Activated CD8-positive, alpha-beta T cell treated with anti-CD3 and anti-CD28 coated beads, Interleukin-2, amount 10 ng/mL, durations not matched to agents 7 days and 5 days (primary cell): ENCODE data around the gene GNA12. TPM values are rescaled to one million over a fixed set of nuclear protein-coding genes. Genes with fewer than 3 reads are reported as not detected.
"Not testable (repeated sequence)": the region's sequence is repeated elsewhere in the genome, so short reads cannot be mapped to it uniquely, and the experiment has no call there.

Experiments used
- ATAC-seq: fragments of 150-1000 bp; cut with Tn5 transposase; one replicate; pipeline ENCODE4 v1.10.0; 2021; ENCODE audit warnings: moderate library complexity
- CTCF ChIA-PET: fragments of 350-600 bp; sonication (Branson Sonifier 250); formaldehyde crosslinking; loops from one replicate; lab custom pipeline; 2021; ENCODE audit warnings: antibody characterized with exemption; lab: Charles Lee
- POLR2A ChIA-PET: fragments of 350-600 bp; sonication (Branson Sonifier 250); formaldehyde crosslinking; loops from one replicate; lab custom pipeline; 2021; ENCODE audit warnings: antibody characterized with exemption; lab: Charles Lee
- DNase-seq: peaks from one replicate; pipeline ENCODE4 v3.0.0-alpha.2; 2020
- H3K27ac Mint-ChIP-seq: one replicate; pipeline ENCODE4 v1.8.0; 2021; ENCODE audit warnings: mild to moderate bottlenecking, mixed read lengths
- H3K27me3 Mint-ChIP-seq: one replicate; pipeline ENCODE4 v1.8.0; 2021; ENCODE audit warnings: low read depth, mixed read lengths
- H3K36me3 Mint-ChIP-seq: one replicate; pipeline ENCODE4 v1.8.0; 2021; ENCODE audit warnings: low read depth, mixed read lengths
- H3K4me1 Mint-ChIP-seq: one replicate; pipeline ENCODE4 v1.8.0; 2021; ENCODE audit warnings: low read depth, mixed read lengths
- H3K4me3 Mint-ChIP-seq: one replicate; pipeline ENCODE4 v1.8.0; 2021; ENCODE audit warnings: mild to moderate bottlenecking, mixed read lengths
- H3K9me3 Mint-ChIP-seq: one replicate; pipeline ENCODE4 v1.8.0; 2022; ENCODE audit warnings: mixed read lengths; ENCODE audit not compliant: insufficient read depth
- total RNA-seq, 2 experiments: library from RNA; stranded (reverse); gene quantifications; one replicate each; pipeline ENCODE4 v1.2.3, GENCODE V29; 2021

Gene GNA12
- total RNA-seq, 2 experiments from 2014 or later, result 17.9 to 18.1 TPM

DNA sequence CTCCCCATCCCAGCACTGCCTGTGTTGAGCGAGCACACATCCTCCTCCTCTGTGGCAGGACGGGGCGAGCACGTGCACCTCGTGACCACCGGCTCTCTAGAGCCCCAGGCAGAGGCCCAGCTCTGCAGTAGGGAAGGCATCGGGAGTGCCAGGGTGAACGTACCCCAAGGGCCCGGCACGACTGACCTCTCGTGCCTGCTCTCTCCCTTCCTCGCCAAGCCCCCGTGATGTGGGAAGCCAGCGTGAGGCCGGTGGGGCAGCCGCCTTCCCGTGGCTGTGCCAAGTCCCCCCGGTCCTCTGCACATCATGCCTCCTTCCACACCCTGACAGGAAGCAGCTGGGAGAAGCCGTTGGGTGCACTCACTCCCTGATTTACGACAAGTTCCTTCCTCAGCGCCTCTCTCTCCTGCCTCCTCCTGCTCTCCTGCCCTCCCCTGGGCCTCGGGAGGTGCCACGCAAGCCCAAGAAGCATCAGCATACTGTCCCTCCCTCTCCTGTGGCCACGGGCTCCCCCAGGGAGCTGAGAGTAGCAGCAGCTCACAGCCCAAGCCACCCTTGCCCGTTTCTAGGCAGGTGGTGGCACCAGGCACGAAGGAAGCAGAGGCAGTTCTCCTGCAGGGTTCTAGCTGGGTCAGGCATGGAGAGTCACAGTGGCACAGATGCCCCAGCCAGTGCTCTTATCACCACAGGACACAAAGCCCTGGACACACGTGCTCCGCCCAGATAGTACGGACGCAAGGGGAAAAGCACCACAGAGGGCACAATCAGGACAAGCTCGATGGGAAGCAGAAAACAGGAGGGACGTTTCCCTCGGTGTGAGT is 109.1 kb downstream of the GNA12 start:
- Mint-ChIP-seq H3K36me3 (peaks cover 7% of the 10 kb centered on the region), H3K27ac (peak overlapping the region; percentile 35), H3K27me3 (no peaks in the 10 kb centered on the region), H3K9me3 (no peaks in the 10 kb centered on the region), H3K4me3 (no peak overlapping the region), H3K4me1 (peaks cover 26% of the 10 kb centered on the region)
- CTCF ChIA-PET, result interaction anchor here (0.8 to 1.0 kb wide), 2 partner anchors 14 to 25 kb away, joined by 3 to 4 read pairs; no protein-coding TSS in a partner anchor
- ATAC-seq (peak; percentile 47), DNase-seq (no peak)
- POLR2A ChIA-PET, result no interaction called here

DNA sequence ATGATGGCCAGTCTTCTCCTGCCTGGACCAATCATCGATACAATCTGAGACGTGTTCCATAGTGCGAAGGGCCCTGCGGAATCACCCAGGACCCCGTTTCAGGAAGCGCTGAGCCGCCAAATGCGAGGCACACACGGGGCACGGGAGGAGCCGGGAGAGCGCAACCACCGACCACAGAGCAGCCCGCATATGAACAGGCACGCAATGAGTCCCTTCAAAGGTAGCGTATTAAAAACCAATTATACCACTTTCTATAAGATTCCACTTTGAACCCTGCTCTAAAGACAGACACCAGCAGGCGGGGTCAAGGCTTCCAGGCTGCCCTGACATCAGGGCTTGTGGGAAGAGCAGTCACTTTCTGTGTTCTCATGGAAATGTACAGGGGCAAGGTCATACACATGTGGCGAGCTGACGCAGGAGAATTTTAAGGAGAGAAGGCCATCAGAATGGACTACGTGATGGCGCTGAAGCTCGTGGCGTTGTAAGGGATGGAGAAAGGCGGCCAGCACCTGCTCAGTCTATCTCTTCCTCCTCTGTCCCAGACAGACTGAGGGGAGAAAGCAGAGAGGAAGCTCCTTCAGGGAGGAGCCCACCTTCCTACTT is 109.9 kb downstream of the GNA12 start:
- DNase-seq (no peak), ATAC-seq (no peak)
- Mint-ChIP-seq H3K4me1 (peaks cover 26% of the 10 kb centered on the region), H3K36me3 (peaks cover 8% of the 10 kb centered on the region), H3K4me3 (no peak overlapping the region), H3K27me3 (no peaks in the 10 kb centered on the region), H3K27ac (no peak overlapping the region), H3K9me3 (no peaks in the 10 kb centered on the region)
- ChIA-PET POLR2A (no interaction called here), CTCF (interaction anchor here (0.8 to 1.0 kb wide), 2 partner anchors 13 to 24 kb away, joined by 3 to 4 read pairs; no protein-coding TSS in a partner anchor)

DNA sequence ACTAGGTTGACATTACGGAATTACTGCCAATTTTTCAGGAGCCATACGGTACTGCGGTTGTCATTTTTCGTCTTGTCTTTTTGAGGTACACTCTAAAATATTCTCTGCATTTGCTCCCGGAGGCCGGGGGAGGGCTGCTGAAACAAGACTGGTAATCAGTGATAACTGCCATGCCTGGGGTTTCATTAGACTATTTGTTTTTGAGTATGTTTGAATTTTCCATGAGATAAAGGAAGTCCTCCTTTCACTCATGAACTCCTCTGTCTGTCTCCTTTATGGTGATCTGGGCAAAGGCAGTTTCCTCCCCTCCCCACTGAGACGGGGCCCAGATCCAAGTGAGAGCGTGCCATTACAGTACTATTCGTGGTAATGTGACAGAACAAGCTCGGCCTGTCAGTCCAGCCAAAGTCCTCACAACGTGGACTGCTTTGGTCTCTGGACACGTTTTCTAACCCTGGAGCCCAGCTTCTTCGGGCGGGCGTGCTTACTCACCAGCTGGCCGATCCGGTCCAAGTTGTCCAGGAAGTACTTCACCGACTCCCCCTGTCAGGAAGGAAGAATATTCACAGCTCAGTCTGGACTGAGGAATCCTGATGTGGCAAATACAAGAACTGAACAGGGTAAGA is 111.0 kb downstream of the GNA12 start:
- H3K9me3 Mint-ChIP-seq, result no peaks in the 10 kb centered on the region
- peaks cover 26% of the 10 kb centered on the region for H3K4me1 Mint-ChIP-seq
- ChIA-PET POLR2A (no interaction called here), CTCF (no interaction called here)
- no peak for ATAC-seq
- peaks cover 8% of the 10 kb centered on the region for H3K36me3 Mint-ChIP-seq
- H3K27ac Mint-ChIP-seq, result no peak overlapping the region
- no peak overlapping the region for H3K4me3 Mint-ChIP-seq
- DNase-seq, result no peak
- H3K27me3 Mint-ChIP-seq, result no peaks in the 10 kb centered on the region

DNA sequence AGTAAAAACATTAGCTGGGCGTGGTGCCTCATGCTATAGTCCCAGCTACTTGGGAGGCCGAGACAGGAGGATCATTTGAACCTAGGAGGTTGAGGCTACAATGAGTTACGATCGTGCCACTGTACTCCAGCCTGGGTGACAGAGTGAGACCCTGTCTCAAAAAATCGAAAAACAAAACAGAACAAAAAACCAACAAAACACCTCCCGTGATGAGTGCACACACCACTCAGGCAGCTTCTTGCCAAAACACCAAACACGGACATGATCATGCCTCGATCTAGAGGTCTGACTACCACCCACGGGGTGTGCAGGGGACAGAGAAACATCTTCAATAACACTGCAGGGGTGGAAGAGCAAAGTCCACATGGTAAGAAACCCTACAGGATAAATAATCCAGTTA is 111.7 kb downstream of the GNA12 start:
- H3K4me3 Mint-ChIP-seq, result no peak overlapping the region
- DNase-seq (no peak), ATAC-seq (no peak)
- peaks cover 26% of the 10 kb centered on the region for H3K4me1 Mint-ChIP-seq
- ChIA-PET CTCF (no interaction called here), POLR2A (no interaction called here)
- no peak overlapping the region for H3K27ac Mint-ChIP-seq
- no peaks in the 10 kb centered on the region for H3K27me3 Mint-ChIP-seq
- no peaks in the 10 kb centered on the region for H3K9me3 Mint-ChIP-seq
- H3K36me3 Mint-ChIP-seq, result peaks cover 8% of the 10 kb centered on the region

DNA sequence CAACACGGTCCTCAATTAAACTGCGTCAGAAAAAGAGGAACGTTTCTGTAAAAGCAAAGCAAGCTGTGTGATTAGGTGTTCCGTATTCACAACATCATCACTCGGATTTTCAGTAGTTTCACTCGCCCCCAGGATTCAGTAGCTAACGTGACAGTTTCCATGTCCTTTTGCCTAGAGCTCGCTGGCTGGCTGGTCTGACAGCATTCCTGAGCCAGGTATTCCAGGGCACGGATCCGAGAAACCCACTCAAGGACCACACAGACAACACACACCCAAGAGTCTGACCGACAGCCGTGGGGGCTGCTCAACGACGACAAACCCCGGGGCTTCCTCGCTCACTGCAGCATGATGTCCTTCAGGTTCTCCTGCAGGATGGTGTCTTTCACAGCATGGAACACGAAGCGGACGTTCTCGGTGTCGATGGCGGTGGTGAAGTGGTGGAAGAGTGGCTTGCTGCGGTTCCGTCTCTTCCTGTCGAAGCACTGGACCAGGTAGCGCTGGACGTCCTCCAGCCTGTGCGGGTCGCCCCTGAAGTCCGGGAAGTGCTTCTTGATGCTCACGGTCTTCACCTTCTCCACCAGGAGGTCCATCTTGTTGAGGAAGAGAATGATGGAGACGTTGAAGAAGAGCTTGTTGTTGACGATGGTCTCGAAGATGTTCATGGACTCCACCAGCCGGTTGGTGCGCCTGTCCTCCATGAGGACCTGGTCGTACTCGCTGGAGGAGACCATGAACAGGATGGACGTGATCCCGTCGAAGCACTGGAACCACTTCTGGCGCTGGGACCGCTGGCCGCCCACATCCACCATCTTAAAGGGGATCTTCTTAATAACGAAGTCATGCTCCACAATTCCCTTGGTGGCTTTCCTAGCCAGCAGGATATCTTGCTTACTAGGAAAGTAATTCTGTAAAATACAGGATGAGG is 113.0 kb downstream of the GNA12 start:
- Mint-ChIP-seq H3K9me3 (no peaks in the 10 kb centered on the region), H3K27ac (no peak overlapping the region), H3K36me3 (peaks cover 8% of the 10 kb centered on the region), H3K27me3 (no peaks in the 10 kb centered on the region), H3K4me3 (no peak overlapping the region), H3K4me1 (peaks cover 24% of the 10 kb centered on the region)
- CTCF ChIA-PET, result interaction anchor here (1.3 kb wide), 2 partner anchors 12 to 21 kb away, joined by 4 to 5 read pairs; no protein-coding TSS in a partner anchor
- POLR2A ChIA-PET, result no interaction called here
- DNase-seq (no peak), ATAC-seq (no peak)

DNA sequence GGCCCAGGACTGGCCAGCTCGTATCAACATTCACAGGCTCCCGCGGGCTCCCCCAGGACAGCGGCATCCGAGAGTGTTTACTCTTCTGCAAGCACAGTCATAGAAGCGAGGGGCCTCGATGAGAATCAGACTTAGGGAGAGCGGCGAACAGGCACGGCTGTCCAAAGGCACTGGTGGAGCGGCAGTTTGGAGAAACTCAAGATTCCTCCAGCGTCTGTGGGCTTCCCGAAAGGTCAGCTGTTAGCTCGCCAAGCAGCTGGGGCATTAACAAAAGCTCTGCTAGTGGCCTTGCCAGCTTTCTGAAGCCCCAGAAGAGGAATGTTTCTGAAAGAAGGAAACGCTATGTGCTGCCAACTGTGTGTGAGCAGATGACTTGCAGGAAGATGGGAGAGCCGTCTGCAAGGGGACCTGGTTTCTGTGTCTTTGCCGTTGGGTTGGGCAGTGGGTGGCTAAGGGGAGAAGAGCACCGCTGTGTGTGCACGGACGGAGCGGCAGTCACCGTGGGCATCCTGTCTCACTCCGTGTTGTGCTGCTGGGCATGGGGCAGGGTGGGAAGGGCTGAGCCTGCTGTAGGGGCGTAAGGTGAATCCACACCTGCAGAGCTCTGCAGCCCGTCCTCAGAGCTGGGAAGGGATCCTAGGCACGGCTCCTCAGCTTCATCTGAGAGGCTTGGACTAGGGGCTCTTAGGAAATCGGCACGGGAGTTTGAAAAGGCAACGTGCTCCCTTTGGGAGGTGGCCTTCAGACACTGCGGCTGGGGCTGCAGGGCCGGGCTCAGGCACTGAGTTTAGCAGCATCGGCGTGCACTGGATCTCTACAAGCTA is 114.0 kb downstream of the GNA12 start:
- CTCF ChIA-PET, result interaction anchor here (1.2 to 1.3 kb wide), 3 partner anchors 11 to 20 kb away, joined by 3 to 5 read pairs (median 4); no protein-coding TSS in a partner anchor
- no peak for DNase-seq
- no peak overlapping the region for H3K4me3 Mint-ChIP-seq

DNA sequence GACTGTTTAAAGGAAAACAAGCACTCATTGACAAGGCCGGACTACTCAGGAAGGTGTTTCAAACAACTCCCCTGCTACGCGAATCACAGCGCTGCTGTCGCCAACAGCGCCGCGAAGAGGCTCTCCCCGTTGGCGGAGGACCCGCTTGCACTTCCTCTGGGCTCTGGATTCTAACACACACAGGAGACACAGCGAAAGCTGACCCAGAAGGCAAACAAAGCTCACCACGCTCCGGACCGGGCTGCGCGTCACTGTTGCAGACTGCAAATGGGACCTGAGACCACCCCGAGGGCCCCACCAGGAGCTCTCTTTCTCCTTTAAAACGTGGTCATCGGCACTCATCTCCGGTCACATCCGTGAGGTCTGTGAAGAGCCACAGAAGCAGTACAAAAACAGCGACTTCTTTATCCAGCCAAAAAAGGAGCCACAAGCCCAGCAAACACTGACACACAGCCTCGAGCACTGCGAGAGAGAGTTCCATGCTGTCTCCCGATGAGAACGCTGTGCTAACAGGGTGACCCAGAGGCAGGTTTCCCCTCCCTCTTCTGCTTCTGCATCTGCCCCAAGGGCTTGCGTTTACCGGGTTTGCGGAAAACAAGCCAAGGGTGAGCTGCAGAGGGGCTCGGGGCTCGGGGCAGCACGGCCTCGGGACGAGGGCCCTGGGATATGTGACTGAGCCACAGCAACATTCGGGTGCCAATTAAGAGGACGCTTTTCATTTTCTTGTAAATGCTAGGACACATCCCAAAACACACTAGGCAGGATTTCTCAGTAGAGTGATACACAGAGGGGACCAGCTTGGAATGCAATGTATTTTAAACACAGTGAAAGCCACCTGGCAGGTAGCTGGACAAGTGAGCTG is 114.8 kb downstream of the GNA12 start:
- no peaks in the 10 kb centered on the region for H3K9me3 Mint-ChIP-seq
- CTCF ChIA-PET, result interaction anchor here (1.2 to 1.3 kb wide), 2 partner anchors 10 to 18 kb away, joined by 3 to 4 read pairs; no protein-coding TSS in a partner anchor
- H3K4me3 Mint-ChIP-seq, result no peak overlapping the region
- ATAC-seq, result no peak
- no peak overlapping the region for H3K27ac Mint-ChIP-seq
- H3K27me3 Mint-ChIP-seq, result no peaks in the 10 kb centered on the region
- H3K36me3 Mint-ChIP-seq, result peaks cover 8% of the 10 kb centered on the region
- POLR2A ChIA-PET, result interaction anchor here (0.6 kb wide), 1 partner anchor 41 kb away, joined by 3 read pairs; no protein-coding TSS in a partner anchor
- peaks cover 21% of the 10 kb centered on the region for H3K4me1 Mint-ChIP-seq
- DNase-seq, result no peak

More for the DNA sequence above, 114.0 kb downstream of the GNA12 start:
- no peak overlapping the region for H3K27ac Mint-ChIP-seq
- peaks cover 8% of the 10 kb centered on the region for H3K36me3 Mint-ChIP-seq
- ATAC-seq, result no peak
- no peaks in the 10 kb centered on the region for H3K27me3 Mint-ChIP-seq
- H3K9me3 Mint-ChIP-seq, result no peaks in the 10 kb centered on the region
- peaks cover 23% of the 10 kb centered on the region for H3K4me1 Mint-ChIP-seq
- POLR2A ChIA-PET, result interaction anchor here (0.6 kb wide), 1 partner anchor 40 kb away, joined by 3 read pairs; no protein-coding TSS in a partner anchor

DNA sequence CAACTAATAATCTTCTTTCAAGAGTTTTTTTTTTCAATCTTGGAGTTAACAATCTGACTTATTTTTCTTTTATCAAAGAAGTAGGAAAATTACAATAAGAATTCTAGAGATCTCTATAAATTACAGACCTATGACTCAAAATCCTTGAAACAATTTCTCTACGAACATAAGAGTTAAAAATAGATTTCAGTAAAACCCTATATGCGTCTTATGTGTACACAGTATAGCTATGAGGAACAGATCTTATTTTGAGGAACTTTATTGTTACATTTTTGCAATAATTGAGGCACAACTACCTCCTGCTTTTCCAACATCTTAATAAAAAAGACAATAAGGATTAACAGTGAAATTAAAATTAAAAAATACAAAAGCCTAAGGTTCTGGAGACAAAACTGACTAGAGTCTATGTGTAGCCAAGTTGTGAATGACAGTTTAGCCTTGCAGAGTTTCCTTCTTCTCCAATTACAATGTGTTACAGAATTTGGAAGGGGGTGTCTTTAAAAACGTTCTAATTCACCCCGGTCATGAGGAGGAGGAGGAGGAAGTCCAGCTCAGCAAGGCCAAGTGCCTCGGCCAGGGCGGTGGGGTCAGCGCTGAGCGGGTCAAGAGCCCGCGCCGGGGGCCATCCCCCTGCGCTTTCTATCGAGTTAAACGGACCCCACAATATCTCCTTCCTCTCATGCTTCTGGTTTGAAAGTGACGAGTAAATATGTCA is 115.6 kb downstream of the GNA12 start:
- Mint-ChIP-seq H3K4me1 (peaks cover 21% of the 10 kb centered on the region), H3K4me3 (no peak overlapping the region), H3K27me3 (no peaks in the 10 kb centered on the region), H3K9me3 (no peaks in the 10 kb centered on the region), H3K36me3 (peaks cover 8% of the 10 kb centered on the region), H3K27ac (no peak overlapping the region)
- POLR2A ChIA-PET, result no interaction called here
- ATAC-seq (no peak), DNase-seq (no peak)
- CTCF ChIA-PET, result no interaction called here

DNA sequence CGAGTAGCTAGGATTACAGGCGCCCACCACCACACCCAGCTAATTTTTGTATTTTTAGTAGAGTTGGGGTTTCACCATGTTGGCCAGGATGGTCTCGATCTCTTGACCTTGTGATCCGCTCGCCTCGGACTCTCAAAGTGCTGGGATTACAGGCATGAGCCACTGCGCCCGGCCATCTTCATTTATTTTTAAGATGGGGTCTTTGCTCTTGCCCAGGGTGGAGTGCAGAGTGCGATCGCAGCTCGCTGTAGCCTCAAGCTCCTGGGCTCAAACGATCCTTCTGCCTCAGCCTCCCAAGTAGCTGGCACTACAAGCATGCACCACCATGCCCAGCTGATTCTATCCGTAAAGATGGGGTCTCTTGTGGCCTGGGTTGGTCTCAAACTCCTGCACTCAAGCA is 116.9 kb downstream of the GNA12 start:
- H3K9me3 Mint-ChIP-seq, DNase-seq, H3K36me3 Mint-ChIP-seq, H3K27ac Mint-ChIP-seq, POLR2A ChIA-PET, ATAC-seq, H3K27me3 Mint-ChIP-seq, H3K4me3 Mint-ChIP-seq: not testable (repeated sequence)
- CTCF ChIA-PET, result interaction anchor here (0.9 kb wide), 1 partner anchor 10 kb away, joined by 3 read pairs; no protein-coding TSS in a partner anchor
- H3K4me1 Mint-ChIP-seq, result peaks cover 19% of the 10 kb centered on the region
